NCI-H2227 (cell line): ENCODE results near the gene TNFSF13.

ENCODE experiments used
- DNase-seq: peaks from one replicate; lab custom pipeline; 2025; ENCODE audit not compliant: unreplicated experiment; lab: John Stamatoyannopoulos, UW

Gene TNFSF13

DNA sequence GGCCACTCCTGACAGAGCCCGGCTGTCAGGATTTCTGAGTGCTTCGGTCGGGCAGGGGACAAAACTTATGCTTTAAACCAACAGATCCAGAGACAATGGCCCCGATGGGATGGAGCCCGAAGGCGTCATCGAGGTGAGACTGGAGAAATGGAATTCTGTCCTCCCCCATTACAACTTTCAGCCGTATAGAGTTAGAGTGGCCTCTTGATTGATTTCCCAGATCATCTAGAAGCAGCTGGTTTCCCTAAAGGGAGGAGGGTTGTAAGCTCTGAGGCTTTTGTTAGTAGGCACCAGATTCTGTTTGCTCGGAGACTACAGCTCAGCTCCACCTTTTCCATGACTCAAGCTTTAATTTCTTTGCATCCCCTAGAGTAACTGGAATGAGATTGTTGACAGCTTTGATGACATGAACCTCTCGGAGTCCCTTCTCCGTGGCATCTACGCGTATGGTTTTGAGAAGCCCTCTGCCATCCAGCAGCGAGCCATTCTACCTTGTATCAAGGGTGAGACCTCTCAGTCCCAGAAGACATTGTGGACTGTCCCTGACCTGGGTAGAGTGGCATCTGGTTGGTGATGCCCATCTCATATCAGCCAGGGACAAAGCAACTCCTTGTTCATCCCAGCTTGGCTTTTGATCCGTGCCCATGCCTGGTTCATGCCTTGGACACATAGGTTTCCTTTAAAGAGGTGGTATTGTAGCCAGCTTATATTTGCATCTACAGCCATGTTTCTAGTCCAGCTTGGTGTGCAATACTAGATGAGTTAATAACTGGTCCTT is 15.8 kb downstream of the TNFSF13 start:
- DNase-seq = no peak

- no peak for DNase-seq
These were observed 16.9 kb downstream of the TNFSF13 start for GRCh38 chr17:7575481-7575883.

GRCh38 chr17:7575959-7576358 is 17.4 kb downstream of the TNFSF13 start:
- no peak for DNase-seq

DNA sequence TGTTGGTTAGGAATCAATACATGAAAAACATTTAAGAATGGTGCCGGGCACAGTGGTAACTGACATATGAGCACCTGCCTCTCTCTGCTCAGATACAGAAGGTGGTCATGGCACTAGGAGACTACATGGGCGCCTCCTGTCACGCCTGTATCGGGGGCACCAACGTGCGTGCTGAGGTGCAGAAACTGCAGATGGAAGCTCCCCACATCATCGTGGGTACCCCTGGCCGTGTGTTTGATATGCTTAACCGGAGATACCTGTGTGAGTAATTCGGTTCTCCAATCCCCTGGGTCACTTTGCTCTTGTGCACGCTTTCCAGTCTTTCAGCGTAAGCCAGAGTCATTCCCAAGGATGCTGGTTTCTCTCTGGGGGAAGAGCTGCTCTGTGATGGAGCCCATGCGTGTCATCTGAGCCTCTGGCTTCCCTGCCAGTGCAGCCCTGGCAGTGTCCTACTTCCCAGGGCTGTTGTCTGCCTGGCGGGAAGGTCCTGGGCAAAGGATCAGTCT is 17.9 kb downstream of the TNFSF13 start:
- DNase-seq = no peak

DNA sequence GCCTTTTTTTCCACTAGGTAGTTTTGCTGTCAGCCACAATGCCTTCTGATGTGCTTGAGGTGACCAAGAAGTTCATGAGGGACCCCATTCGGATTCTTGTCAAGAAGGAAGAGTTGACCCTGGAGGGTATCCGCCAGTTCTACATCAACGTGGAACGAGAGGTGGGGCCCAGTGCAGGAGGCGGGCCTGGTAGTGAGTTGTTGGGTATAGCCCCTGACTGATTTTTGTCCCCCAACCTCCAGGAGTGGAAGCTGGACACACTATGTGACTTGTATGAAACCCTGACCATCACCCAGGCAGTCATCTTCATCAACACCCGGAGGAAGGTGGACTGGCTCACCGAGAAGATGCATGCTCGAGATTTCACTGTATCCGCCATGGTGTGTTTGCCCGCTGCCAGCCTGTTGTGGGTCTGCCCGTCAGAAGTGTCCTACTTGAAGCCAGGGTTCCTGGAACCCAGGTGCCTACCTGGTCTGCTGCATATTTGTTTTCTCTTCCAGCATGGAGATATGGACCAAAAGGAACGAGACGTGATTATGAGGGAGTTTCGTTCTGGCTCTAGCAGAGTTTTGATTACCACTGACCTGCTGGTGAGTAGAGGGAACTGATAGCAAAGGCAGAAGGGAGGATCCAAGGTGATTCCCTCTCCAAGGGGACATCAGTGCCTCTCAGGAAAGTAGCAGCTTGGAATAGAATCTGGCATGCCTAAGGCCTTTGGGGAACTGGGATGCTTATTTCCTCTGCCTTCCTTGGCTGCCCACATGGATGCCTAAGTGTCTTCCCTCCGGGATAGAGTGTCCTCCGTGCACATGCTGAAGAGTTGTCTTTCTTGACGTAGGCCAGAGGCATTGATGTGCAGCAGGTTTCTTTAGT is 19.0 kb downstream of the TNFSF13 start:
- no peak for DNase-seq

- DNase-seq = peak; percentile 16
These were observed 20.7 kb downstream of the TNFSF13 start, which contains the start of gene CD68 for GRCh38 chr17:7579001-7579833. CD68 (plus strand) TSS chr17:7579638; CDS start chr17:7579678, 40 bp downstream.

GRCh38 chr17:7579834-7580603 is 21.5 kb downstream of the TNFSF13 start:
- DNase-seq = no peak

- no peak for DNase-seq
These were observed 22.3 kb downstream of the TNFSF13 start for GRCh38 chr17:7580604-7581575.

- no peak for DNase-seq
These were observed 24.1 kb downstream of the TNFSF13 start for GRCh38 chr17:7582396-7583252.

DNA sequence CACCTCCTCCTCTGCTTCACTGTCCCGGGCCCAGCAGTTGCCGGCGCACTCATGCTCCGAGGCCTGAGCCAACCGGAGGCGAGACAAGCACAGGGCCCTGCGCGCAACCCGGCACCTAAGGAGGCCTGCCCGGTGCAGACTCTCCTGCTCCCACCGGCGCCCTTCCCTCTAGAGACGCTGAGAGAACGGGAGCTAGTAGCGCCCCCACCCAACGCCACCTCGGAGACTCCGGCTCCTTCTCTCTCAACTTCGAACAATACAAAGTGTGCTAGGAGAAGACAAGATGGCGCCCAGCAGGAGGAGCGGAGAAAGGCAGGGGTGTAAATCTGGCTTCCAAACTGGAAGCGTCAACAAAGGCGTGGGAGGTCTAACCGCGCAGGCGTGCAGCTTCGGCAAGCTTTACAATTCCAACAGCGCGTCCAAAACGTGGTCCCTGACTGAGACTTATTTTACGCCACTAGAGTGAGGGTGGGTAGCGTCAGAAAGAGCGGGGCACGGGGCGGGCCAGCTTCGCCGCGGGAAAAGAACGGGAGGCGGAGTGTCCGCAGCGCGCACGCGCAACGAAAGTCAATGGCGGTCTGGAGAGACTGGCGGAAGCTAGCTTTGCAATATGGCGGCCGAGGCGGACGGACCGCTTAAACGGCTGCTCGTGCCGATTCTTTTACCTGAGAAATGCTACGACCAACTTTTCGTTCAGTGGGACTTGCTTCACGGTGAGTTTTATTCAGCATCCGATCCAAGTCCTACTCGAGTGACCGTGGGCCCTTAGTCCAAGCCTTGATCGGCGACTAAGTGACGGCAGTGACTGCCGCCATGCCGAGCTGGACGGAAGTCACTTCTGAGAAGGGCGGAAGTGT is 24.9 kb downstream of the TNFSF13 start, which contains the start of gene MPDU1:
Gene MPDU1 (plus strand): TSS at position 600 of the 857 bp plus-strand sequence. CDS start 11 bp downstream, at position 611.
- DNase-seq = peak; percentile 96

GRCh38 chr17:7586673-7587419 is 28.3 kb downstream of the TNFSF13 start:
- peak; percentile 9 for DNase-seq

DNA sequence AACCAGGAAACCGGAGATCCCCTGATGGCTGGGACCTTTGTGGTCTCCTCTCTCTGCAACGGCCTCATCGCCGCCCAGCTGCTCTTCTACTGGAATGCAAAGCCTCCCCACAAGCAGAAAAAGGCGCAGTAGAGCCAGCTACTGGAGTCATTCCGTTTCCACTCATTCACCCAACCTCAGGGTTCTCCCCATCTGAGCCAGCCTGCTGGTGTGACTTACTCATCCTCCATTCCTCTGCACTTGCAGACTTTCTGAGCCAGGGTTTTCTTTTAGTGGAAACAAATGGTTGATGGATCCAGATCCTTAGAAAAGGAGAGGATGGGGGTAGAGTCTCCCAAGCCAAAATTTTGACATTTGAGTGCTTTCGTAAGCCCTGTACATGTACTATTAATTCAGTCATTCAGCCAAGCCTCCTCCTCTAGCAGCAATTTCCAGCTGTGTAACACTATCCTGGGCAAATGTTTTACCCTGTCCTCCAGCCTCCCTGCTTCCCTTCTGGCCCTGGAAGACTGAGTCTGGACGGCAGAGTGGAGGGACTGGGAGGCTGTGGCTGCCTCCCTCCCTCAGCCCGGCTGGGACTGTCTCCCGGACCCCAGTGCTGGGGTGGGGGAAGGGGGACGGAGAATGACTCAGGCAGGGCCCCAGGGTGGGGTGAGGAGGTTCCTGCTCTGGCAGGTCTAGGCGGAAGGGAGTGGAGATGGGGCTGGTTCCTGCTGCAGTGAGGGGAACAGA is 29.0 kb downstream of the TNFSF13 start:
- no peak for DNase-seq

DNA sequence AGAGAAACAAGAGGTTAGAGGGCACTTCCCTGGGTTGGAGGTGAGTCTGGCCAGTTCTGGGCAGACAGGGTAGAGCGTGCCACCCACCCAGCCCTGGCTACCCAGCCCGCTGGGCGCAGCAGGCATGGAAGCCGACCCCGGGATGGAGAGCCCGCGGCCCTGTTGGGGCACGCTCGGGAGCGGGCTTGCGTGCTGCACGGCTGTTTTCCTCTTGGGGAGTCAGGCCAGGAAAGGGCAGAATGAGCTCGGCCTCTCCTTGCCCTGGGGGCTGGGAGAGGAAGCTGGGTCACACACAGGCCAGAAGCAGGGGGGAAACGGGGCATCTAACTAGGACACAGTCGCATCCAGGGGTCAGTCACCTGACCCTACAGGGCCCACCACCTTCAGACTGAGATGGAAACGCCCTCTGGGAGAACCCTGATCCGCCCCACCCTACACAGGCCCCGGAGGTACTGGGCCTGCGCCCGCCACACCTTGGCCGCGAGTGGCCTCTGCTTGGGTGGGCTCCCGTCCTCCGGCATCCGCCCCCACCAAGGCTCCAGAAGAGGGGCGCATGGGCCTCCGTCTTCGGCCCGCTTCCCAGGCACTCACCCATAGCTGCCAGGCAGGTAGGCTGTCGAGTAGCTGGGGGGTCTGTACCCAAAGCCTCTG is 30.1 kb downstream of the TNFSF13 start:
- no peak for DNase-seq

DNA sequence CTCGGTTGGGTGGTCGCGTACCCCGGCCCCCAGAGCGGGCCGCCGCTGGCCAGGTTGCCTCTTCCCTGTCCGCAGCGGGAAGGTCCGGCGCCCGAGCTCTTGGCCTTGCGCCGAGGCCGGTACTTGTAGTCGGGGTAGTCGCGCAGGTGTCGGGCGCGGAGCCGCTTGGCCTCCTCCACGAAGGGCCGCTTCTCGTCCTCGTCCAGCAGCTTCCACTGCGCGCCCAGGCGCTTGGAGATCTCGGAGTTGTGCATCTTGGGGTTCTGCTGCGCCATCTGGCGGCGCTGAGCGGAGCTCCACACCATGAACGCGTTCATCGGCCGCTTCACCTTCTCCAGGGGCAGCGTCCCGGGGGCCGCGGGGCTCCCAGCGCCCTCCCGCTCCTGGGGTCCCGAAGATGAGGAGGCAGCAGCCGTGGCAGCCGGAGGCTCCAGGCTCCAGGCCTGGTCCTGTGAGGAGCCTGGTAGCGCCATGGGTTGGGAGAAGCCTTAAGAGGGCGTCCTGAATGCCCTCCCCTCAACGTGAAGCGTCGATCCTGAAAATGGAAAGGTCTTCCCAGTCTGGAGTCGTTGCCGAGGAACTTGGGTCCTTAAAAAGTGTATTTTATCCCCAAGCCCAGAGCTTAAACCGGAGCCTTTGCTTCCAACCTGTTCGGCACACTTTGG is 30.8 kb downstream of the TNFSF13 start:
- peak; percentile 20 for DNase-seq
